ENCODE data around the gene MCTP1. TPM values are rescaled to one million over a fixed set of nuclear protein-coding genes. Genes with fewer than 3 reads are reported as not detected.

The MCTP1 gene
- total RNA-seq, 1 donor from 2014 or later, result 1.3 TPM

DNA sequence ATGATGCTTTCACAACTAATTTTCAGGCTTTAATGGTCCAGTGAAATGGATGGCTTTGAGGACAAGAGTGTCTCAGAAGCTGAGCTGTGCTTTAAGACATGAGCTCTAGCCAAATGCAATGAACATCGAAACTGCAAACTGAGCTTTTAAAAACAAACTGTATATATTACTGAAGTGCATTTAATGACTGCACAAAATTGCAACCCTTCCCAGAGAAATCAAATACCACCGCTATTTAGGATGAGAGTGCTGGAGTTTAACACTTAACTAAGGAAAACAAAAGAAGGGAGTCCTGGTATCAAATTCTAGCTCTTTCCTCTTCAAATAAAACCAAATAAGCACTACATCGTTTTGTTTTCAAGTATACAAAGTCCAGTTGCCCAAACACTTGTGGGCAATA, 502.5 kb downstream of the MCTP1 start:
- no peak for ATAC-seq
- no peak for DNase-seq (ENCODE audit: low spot score)

DNA sequence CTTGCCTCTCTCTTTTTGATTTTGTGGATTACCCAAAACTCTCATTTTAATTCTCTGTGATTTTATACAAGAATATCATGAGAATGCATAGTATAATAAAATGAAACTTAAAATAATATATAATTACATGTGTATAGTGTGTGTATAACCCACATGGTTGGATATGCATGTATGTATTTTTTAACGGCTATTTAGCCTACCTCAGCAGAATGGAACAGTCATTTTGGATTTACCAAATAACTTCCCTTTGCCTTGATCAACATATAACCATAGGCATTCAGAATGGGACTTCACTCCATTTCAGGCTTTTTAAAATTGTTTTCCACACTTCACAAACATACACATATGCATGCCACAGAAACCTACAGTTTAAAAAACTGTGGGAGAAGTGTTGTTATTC, 505.2 kb downstream of the MCTP1 start:
- no peak for ATAC-seq
- DNase-seq (ENCODE audit: low spot score), result no peak

- no peak for ATAC-seq
- DNase-seq (ENCODE audit: low spot score), result no peak
Observed at GRCh38 chr5:94778732-94779131, 506.2 kb downstream of the MCTP1 start.

DNA sequence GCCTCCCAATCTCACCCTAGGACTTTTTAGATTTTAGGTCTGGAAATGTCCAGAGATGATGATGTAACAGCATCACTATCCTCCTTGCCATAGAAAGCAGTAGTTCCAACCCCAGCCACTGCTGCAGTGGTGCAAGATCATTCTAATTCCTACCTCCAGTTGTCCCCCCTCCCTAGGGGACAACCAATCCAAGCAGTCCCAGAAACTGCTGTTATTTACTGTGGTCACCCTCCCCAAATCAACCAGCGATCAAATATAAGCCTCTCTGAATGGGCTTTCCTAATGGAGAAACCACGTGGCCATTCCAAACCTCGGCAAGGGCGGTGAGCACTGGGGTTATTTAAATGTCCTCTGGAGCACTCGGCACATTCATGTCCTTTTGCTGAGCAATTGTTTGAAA, 506.6 kb downstream of the MCTP1 start:
- DNase-seq (ENCODE audit: low spot score) (no peak), ATAC-seq (no peak)

GRCh38 chr5:94777056-94777880, 507.6 kb downstream of the MCTP1 start:
- no peak for DNase-seq (ENCODE audit: low spot score)
- no peak for ATAC-seq

DNA sequence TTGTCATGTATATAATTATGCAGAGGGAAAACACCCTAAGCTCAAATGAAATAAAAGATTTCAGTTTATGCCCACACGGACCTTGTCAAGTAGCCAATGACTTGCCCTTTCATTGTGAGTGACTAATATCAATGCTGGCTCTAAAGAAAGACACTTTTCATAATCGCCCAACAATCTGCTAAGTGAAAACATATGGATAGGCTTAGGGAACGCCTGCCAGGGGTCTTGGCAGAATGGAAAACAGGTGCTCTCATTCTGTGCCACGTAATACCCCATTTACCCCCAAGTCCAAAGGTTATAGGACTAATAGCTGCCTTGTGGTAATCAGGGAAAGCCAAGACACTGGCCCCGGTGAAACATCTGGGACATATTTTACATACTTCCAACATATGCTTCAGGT, 508.7 kb downstream of the MCTP1 start:
- ATAC-seq (no peak), DNase-seq (ENCODE audit: low spot score) (no peak)

DNA sequence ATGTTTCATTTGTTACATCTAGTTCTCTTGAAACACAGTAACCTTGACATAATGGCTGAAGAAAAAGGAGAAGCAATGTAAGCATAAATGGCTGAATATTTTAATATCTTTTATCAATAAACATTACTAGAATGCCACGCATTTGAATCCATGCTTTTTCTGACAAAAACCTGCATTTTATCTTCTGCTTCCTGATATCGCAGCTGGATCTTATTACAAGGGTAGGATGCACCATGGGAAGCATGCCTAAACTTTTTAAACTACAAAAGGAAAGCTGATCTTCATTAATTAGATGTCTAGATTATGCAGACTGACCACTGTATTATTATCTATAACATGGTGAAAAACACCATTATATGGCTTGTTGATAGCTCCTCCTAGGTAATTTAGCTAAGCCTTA, 509.8 kb downstream of the MCTP1 start:
- ATAC-seq (no peak), DNase-seq (ENCODE audit: low spot score) (no peak)

DNA sequence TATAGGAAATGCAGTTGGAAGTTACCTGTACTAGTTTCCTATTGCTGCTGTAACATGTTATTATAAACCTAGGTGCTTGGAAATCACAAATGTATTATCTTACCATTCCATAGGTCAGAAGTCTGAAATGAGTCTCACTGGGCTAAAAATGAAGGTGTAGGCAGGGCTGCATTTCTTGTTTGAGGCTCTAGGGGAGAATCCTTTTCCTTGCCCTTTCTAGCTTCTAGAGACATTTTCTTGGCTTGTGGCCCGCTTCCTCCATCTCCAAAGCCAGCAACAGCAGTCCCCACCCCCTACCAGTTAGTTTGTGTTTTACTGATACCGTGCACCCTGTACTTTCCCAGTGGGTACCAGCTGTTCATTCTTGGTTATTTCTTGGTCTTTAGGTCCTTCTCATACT, 513.2 kb downstream of the MCTP1 start:
- ATAC-seq (no peak), DNase-seq (ENCODE audit: low spot score) (no peak)

- DNase-seq (ENCODE audit: low spot score) (no peak), ATAC-seq (no peak)
Observed at GRCh38 chr5:94769996-94770395, 514.9 kb downstream of the MCTP1 start.

DNA sequence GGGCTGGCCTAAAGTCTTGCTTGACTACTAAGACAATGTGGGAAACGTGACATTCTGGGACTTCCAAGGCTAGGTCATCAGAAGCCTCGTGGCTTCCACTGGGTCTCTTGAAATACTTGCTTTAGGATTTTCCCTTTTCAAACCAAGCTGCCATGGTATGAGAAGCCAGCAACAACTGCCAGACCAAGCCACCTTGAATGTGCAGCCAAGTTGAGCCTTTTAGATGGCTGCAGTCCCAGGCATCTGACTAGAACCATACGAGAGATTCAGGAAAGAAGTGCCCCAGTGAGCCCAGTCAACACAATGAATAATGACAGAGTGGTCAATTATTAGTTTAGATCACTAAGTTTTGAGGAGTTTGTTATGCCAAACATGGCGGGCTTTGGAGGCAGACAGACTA, 523.1 kb downstream of the MCTP1 start:
- ATAC-seq (no peak), DNase-seq (ENCODE audit: low spot score) (no peak)

GRCh38 chr5:94761055-94761454, 523.8 kb downstream of the MCTP1 start:
- DNase-seq (ENCODE audit: low spot score) (no peak), ATAC-seq (no peak)

DNA sequence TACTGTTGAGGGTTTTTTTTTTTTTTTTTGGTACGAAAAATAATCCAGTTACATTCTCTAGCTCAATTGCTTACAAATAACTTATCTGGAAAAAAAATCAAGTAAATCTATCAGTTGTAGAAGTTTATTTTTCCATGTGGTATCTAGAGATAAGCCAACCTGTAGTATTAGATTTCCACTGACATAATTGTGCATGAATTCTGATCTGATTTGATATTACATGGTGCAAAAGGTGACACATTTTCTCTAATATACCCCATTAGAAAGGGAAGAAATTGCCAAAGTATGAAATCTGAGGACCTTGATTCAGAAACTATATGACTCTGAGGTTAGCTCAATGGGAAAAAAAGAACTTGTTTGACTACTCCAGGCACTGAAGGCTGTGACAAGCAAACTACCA, 524.9 kb downstream of the MCTP1 start:
- DNase-seq (ENCODE audit: low spot score), result no peak

DNA sequence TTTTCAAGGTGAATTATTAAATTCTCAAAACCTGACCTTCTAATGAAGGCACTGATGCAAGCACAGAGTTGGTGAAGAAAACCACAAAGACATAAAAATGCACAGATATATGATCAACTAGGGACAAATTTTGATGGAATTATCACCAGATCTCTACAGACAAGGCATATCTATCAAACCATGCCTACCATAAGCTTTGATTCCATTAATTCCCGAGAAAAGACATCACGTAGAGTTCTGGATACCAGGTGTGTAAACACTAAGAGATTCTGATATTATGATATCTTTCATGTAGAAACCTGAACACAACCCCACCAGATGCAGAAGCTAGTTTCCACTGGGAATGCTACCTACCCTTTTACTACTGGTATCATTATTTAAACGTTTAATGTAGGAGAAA, 525.9 kb downstream of the MCTP1 start:
- DNase-seq (ENCODE audit: low spot score), result no peak
- ATAC-seq, result no peak

More for the DNA sequence above, 524.9 kb downstream of the MCTP1 start:
- ATAC-seq, result no peak

DNA sequence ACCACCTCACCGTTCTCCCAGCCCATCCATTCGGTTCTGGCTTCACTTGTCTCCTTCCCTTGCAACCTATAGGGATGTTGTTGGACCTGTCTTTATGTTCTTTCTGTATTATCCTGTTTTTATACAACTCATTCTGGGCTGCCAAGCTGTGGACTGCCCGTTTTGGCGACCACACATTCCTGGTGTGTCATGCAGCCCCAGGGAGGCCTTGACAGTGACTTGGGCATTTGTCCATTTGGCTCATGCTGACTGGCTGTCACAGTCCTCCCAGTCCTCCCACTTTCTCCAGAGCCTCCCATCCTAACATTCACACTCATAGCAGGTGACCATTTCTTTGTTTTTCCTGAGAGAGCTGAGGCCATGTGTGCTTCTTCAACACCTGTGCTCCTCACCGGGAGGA, 530.1 kb downstream of the MCTP1 start:
- DNase-seq (ENCODE audit: low spot score), result no peak
- ATAC-seq, result no peak

GRCh38 chr5:94751460-94751859, 533.4 kb downstream of the MCTP1 start:
- no peak for ATAC-seq
- DNase-seq (ENCODE audit: low spot score), result no peak

DNA sequence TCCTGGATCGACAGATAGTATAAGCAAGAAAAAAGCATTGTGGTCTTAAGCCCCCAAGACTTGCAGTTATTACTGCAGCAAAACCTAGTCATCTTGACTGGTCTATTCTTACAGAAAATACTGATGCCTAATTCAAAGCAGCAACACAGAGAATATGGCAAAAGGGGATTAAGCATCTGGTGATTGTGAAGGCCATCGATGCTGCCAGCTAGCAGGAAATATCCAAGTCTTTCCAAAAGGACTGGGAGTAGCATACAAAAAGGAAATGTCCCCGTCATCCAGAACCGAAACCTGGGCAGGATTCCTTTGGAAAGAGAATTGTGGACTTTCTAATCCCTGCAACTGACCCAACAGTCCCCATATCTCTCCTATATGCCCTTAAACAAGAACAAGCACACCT, 534.2 kb downstream of the MCTP1 start:
- no peak for ATAC-seq
- no peak for DNase-seq (ENCODE audit: low spot score)

GRCh38 chr5:94749042-94749441, 535.9 kb downstream of the MCTP1 start:
- DNase-seq (ENCODE audit: low spot score) (no peak), ATAC-seq (no peak)

DNA sequence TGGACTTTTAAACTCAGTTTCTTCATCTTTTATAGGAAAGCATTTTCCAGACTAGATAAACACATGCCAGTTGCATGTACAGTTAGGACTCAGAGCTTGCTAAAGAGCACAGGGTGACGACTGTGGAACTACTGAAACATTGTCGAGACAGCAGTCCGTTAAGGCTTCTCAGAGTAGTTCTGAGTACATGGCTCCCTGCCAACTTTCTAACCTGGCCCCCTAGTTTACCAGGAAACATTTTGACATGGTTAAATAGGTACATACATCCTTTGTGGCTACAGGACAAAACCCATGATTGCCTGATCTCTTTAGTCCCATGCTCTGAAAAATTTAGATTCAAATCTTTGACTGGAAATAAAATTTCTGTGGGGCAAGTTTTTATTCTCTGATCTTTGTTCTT, 536.7 kb downstream of the MCTP1 start:
- ATAC-seq (no peak), DNase-seq (ENCODE audit: low spot score) (no peak)

GRCh38 chr5:94747371-94747770, 537.5 kb downstream of the MCTP1 start:
- ATAC-seq (no peak), DNase-seq (ENCODE audit: low spot score) (no peak)

- no peak for ATAC-seq
Observed at GRCh38 chr5:94746731-94747124, 538.2 kb downstream of the MCTP1 start.

DNA sequence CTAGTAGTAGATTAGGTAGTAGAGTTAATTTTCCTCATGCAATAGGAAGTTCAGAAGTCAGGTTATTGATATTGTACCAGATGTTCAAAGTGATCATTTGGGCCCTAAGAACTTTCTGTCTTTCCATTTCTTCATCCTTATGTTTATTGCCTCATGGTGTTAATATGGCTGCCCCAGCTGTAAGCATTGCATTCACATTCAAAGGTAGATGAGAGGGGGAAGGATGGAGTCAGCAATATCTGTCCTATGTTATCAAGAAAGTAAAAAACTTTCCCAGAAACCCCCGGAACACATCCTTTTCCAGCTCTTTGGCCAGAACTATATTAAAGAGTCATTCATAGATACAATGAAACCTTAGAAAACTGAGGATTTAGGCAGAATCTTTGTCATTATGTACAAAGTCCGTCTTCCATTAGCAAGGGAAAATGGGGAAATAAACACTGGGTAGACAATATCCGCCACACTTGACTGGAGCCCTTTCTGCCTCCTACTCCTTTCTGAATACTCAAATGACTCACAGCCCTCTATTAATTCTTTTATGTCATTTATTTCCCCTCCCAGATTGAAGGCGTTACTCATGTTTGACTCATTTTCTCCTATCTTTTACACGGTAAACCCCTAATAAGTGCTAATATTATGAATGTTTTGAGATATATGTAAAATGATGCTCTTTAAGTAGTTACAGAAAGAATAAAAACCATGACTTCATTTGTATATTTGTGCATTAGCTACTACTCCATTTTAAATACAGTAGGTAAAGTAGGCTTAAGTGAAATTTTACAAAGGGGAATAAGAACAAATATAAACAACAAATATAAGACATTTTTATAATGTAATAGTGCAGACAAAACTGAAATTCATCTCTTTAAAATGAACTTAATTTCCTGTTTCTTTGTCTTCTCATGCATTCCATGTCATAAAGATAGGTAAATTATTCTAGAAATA, 538.8 kb downstream of the MCTP1 start:
- ATAC-seq (no peak), DNase-seq (ENCODE audit: low spot score) (no peak)

More at GRCh38 chr5:94746731-94747124, 538.2 kb downstream of the MCTP1 start:
- no peak for DNase-seq (ENCODE audit: low spot score)

DNA sequence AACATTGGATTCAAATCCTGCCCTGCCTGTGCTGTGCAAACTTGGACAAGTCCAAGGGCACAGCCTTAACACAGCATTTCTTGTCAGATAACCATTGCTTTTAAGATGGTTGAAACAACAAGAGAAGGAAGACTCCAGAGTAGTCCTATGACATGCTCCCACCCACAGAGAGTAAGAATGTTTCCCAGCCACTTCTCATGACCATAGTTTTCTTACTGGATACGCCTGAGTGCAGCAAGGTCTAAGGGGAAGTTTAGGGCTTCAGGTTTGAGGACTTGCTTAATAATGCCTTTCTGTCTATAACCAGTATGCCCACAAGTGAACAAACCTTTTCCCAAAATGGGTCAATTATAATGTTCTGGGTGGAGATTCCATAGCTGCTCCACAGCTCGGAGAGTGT, 540.0 kb downstream of the MCTP1 start:
- no peak for DNase-seq (ENCODE audit: low spot score)

More for the DNA sequence above, 540.0 kb downstream of the MCTP1 start:
- ATAC-seq, result no peak
